Fibroblast of skin of right biceps (primary cell): ENCODE results near the gene ACAA2.

Experiments
- DNase-seq: peaks from one replicate; pipeline ENCODE4 v3.0.0-alpha.2; 2013

Gene ACAA2

GRCh38 chr18:49733896-49734585, 79.3 kb downstream of the ACAA2 start:
- DNase-seq: no peak

GRCh38 chr18:49733321-49733720, 80.0 kb downstream of the ACAA2 start:
- DNase-seq: peak; percentile 62
